K562 (cell line): ENCODE data around the gene ARID3A. TPM values are rescaled to one million over a fixed set of nuclear protein-coding genes. Genes with fewer than 3 reads are reported as not detected.
A peak's percentile ranks its signal among the peaks of the same experiment; 100 is the strongest.

ENCODE experiments used
- CBX2 ChIP-seq: fragments of 200-600 bp; sonication (generic); IDR thresholded peaks from one replicate; pipeline ENCODE4 v1.6.1; 2012; ENCODE audit warnings: mild to moderate bottlenecking, low read length, inconsistent platforms; ENCODE audit not compliant: insufficient read depth, poor library complexity, severe bottlenecking
- FIP1L1 ChIP-seq: fragments of 200-400 bp; formaldehyde crosslinking; IDR thresholded peaks from 2 replicates; pipeline ENCODE4 v1.6.1; 2018; ENCODE audit warnings: mild to moderate bottlenecking, low read depth, low read length; ENCODE audit not compliant: poor library complexity, severe bottlenecking
- L3MBTL2 ChIP-seq: fragments of 450-650 bp; IDR thresholded peaks from 2 replicates; pipeline ENCODE4 v1.6.1; 2016; ENCODE audit warnings: mild to moderate bottlenecking, moderate library complexity
- NONO ChIP-seq, 2 experiments: fragments of 200-400 bp in 1 of 2; fragments of 450-650 bp in 1 of 2; formaldehyde crosslinking in 1 of 2; IDR thresholded peaks; 2 replicates each; pipeline ENCODE4 v1.6.1; 2017; ENCODE audit warnings: low read depth in 2 of 2, mild to moderate bottlenecking in 2 of 2, moderate library complexity in 2 of 2, low read length in 1 of 2
- PHF21A ChIP-seq: fragments of 450-650 bp; IDR thresholded peaks from 2 replicates; pipeline ENCODE4 v1.6.1; 2017; ENCODE audit warnings: low read depth, borderline replicate concordance
- POLR2B ChIP-seq: fragments of 450-650 bp; IDR thresholded peaks from 2 replicates; pipeline ENCODE4 v1.6.1; 2018; ENCODE audit warnings: low read depth; ENCODE audit not compliant: partially characterized antibody
- POU5F1 ChIP-seq: fragments of 150-350 bp; IDR thresholded peaks from 2 replicates; pipeline ENCODE4 v1.6.1; 2014; ENCODE audit warnings: borderline replicate concordance, low read length, low read depth, mild to moderate bottlenecking; ENCODE audit not compliant: partially characterized antibody
- SIN3B ChIP-seq: fragments of 450-650 bp; IDR thresholded peaks from 2 replicates; pipeline ENCODE4 v1.6.1; 2017; ENCODE audit warnings: low read depth, mild to moderate bottlenecking, moderate library complexity
- TGIF2 ChIP-seq: sonication (generic); formaldehyde crosslinking; IDR thresholded peaks from 2 replicates; pipeline ENCODE4 v1.8.1; 2022; ENCODE audit warnings: mild to moderate bottlenecking, missing genetic modification reagents, moderate library complexity
- WHSC1 ChIP-seq: IDR thresholded peaks from one replicate; pipeline ENCODE4 v1.6.1; 2012; ENCODE audit warnings: low read length, control low read depth, inconsistent platforms
- ZFX ChIP-seq: sonication (generic); formaldehyde crosslinking; IDR thresholded peaks from 2 replicates; pipeline ENCODE4 v1.8.0; 2022; ENCODE audit warnings: mild to moderate bottlenecking, missing genetic modification reagents, moderate library complexity
- ZNF121 ChIP-seq: sonication (generic); formaldehyde crosslinking; conservative IDR thresholded peaks from 2 replicates; pipeline ENCODE4 v1.8.0; 2022; ENCODE audit warnings: missing genetic modification reagents
- ZNF133 ChIP-seq: fragments of 250-450 bp; sonication (Bioruptor Pico); IDR thresholded peaks from 2 replicates; pipeline ENCODE4 v1.4.0; 2020; ENCODE audit warnings: mild to moderate bottlenecking
- ZNF212 ChIP-seq: fragments of 450-650 bp; formaldehyde crosslinking; IDR thresholded peaks from 2 replicates; pipeline ENCODE4 v1.4.0; 2020; ENCODE audit warnings: mild to moderate bottlenecking
- ZNF274 ChIP-seq: IDR thresholded peaks from 2 replicates; pipeline ENCODE4 v1.6.1; 2011; ENCODE audit warnings: low read depth, mild to moderate bottlenecking, low read length, moderate library complexity, borderline replicate concordance
- polyA plus RNA-seq, 8 experiments: library from polyadenylated mRNA; depleted of rRNA in 4 of 8; stranded (reverse) in 5 of 8; unstranded in 3 of 8; fragments of >200 nt; fragmentation: Nextera tagmentation in 2 of 8; fragmentation: Illumina TruSeq in 1 of 8; extraction: Ambion mirVana in 2 of 8; extraction: Trizol in 1 of 8; gene quantifications; 2 replicates each; pipeline versions ENCODE4 v1.2.1 to v1.2.3, GENCODE V29; 2011 to 2014; ENCODE audit warnings: inconsistent platforms in 1 of 8, missing spikeins in 1 of 8
- total RNA-seq, 7 experiments: library from RNA; depleted of rRNA in 6 of 7; stranded (reverse); fragments of >200 nt in 6 of 7; fragmentation: Illumina TruSeq in 2 of 7; extraction: Trizol in 2 of 7; gene quantifications; 2 replicates each; pipeline versions ENCODE4 v1.2.1 to v1.2.3, GENCODE V29; 2011 to 2021; ENCODE audit warnings: low replicate concordance in 1 of 7
- TF ChIP-seq, protein P1 (sequence below): sonication (generic); formaldehyde crosslinking; IDR thresholded peaks from 2 replicates; pipeline ENCODE4 v1.8.1; 2023; ENCODE audit warnings: mild to moderate bottlenecking, missing genetic modification reagents
- TF ChIP-seq, protein P2 (sequence below), 3 experiments: IDR thresholded peaks in 2 of 3; conservative IDR thresholded peaks in 1 of 3; 2 replicates each; pipeline ENCODE4 v1.5.1; 2011 to 2012; ENCODE audit warnings: low read length in 3 of 3, mild to moderate bottlenecking in 3 of 3, control low read depth in 2 of 3, improper control_type of control experiment in 1 of 3, inconsistent platforms in 1 of 3, low read depth in 1 of 3, mixed read lengths in 1 of 3, moderate library complexity in 1 of 3; ENCODE audit not compliant: insufficient read depth in 2 of 3
- TF ChIP-seq, protein P3 (sequence below): IDR thresholded peaks from 3 replicates; pipeline ENCODE4 v1.6.1; 2011; ENCODE audit warnings: borderline replicate concordance, mild to moderate bottlenecking, moderate library complexity; ENCODE audit not compliant: insufficient read length; ENCODE audit errors: extremely low read depth
- TF ChIP-seq, protein P4 (sequence below), 2 experiments: fragments of 450-650 bp in 1 of 2; sonication (generic) in 1 of 2; formaldehyde crosslinking in 1 of 2; IDR thresholded peaks in 1 of 2; conservative IDR thresholded peaks in 1 of 2; 2 replicates each; pipeline versions ENCODE4 v1.6.1 to v1.8.1; 2016 to 2023; ENCODE audit warnings: mild to moderate bottlenecking in 2 of 2, moderate library complexity in 2 of 2, inconsistent platforms in 1 of 2, missing genetic modification reagents in 1 of 2

The ARID3A gene
- total and polyA plus RNA-seq, 9 of the 15 experiments (the other 6 are each of a cell fraction or from before 2014, with no cell fraction given) = 1.4 to 118 (median 31.2) TPM

DNA sequence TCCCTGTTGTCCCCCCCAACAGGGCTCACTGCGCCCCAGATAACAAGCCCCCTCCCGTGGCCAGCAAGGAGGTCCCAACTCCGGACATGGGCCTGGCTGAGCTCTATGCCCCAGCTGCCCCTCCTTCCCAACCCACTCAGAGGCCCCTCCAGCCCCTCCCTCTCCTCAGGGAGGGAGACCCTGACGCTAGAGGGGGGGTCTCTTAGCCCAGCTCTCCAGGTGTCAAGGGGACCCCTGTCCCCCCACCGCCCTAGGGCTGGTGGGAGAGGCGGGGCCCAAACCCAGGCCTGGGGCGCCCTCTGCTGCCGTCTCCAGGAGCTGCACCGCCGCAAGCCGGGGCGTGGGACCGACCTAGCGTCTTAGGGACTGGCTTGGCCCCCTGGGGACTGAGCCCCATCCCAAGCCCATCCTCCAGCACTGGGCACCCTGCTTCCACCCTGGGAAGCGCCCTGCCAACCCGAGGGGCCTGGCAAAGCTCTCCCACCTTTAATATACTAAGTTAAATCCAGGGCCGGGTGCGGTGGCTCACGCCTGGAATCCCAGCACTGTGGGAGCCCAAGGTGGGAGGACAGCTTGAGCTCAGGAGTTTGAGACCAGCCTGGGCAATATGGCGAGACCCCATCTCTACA lies 75.8 kb downstream of the ARID3A start (continued):
- TF ChIP-seq CBX2 (no peak), PHF21A (no peak), SIN3B (no peak; the same call in 1 of the 2 replicates), NONO (IDR thresholded peaks at IDR 0.05; ENCODE audit: low read depth in 2 of 2, low read length in 1 of 2) (peak in 1 of 2 experiments; percentile 44; a peak in 1 of 4 replicates), POLR2B (no peak), ZNF212 (CRISPR knock-in tag) (no peak), FIP1L1 (peak; percentile 37), TGIF2 (no peak), POU5F1 (no peak), ZNF121 (CRISPR knock-in tag) (peak; percentile 36; the same call in 1 of the 2 replicates), WHSC1 (no peak), L3MBTL2 (no peak), ZNF274 (no peak), ZFX (CRISPR knock-in tag) (0 out of 2 replicates have a peak, but pooled peaks have one; percentile 3), ZNF133 (CRISPR knock-in tag) (no peak)
- TF ChIP-seq, protein P1, sequence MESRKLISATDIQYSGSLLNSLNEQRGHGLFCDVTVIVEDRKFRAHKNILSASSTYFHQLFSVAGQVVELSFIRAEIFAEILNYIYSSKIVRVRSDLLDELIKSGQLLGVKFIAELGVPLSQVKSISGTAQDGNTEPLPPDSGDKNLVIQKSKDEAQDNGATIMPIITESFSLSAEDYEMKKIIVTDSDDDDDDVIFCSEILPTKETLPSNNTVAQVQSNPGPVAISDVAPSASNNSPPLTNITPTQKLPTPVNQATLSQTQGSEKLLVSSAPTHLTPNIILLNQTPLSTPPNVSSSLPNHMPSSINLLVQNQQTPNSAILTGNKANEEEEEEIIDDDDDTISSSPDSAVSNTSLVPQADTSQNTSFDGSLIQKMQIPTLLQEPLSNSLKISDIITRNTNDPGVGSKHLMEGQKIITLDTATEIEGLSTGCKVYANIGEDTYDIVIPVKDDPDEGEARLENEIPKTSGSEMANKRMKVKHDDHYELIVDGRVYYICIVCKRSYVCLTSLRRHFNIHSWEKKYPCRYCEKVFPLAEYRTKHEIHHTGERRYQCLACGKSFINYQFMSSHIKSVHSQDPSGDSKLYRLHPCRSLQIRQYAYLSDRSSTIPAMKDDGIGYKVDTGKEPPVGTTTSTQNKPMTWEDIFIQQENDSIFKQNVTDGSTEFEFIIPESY = peak; percentile 69
- TF ChIP-seq, protein P2, sequence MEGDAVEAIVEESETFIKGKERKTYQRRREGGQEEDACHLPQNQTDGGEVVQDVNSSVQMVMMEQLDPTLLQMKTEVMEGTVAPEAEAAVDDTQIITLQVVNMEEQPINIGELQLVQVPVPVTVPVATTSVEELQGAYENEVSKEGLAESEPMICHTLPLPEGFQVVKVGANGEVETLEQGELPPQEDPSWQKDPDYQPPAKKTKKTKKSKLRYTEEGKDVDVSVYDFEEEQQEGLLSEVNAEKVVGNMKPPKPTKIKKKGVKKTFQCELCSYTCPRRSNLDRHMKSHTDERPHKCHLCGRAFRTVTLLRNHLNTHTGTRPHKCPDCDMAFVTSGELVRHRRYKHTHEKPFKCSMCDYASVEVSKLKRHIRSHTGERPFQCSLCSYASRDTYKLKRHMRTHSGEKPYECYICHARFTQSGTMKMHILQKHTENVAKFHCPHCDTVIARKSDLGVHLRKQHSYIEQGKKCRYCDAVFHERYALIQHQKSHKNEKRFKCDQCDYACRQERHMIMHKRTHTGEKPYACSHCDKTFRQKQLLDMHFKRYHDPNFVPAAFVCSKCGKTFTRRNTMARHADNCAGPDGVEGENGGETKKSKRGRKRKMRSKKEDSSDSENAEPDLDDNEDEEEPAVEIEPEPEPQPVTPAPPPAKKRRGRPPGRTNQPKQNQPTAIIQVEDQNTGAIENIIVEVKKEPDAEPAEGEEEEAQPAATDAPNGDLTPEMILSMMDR (IDR thresholded peaks at IDR 0.05 in 2 of 3, conservative IDR thresholded peaks at IDR 0.05 in 1 of 3; ENCODE audit: insufficient read depth in 2 of 3, low read depth in 1 of 3, low read length in 3 of 3) = peak; percentile 78 to 91 (median 89)
- TF ChIP-seq, protein P3, sequence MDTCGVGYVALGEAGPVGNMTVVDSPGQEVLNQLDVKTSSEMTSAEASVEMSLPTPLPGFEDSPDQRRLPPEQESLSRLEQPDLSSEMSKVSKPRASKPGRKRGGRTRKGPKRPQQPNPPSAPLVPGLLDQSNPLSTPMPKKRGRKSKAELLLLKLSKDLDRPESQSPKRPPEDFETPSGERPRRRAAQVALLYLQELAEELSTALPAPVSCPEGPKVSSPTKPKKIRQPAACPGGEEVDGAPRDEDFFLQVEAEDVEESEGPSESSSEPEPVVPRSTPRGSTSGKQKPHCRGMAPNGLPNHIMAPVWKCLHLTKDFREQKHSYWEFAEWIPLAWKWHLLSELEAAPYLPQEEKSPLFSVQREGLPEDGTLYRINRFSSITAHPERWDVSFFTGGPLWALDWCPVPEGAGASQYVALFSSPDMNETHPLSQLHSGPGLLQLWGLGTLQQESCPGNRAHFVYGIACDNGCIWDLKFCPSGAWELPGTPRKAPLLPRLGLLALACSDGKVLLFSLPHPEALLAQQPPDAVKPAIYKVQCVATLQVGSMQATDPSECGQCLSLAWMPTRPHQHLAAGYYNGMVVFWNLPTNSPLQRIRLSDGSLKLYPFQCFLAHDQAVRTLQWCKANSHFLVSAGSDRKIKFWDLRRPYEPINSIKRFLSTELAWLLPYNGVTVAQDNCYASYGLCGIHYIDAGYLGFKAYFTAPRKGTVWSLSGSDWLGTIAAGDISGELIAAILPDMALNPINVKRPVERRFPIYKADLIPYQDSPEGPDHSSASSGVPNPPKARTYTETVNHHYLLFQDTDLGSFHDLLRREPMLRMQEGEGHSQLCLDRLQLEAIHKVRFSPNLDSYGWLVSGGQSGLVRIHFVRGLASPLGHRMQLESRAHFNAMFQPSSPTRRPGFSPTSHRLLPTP = no peak
- TF ChIP-seq, protein P4, sequence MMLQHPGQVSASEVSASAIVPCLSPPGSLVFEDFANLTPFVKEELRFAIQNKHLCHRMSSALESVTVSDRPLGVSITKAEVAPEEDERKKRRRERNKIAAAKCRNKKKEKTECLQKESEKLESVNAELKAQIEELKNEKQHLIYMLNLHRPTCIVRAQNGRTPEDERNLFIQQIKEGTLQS (IDR thresholded peaks at IDR 0.05) = no peak
- TF ChIP-seq, protein P4 (CRISPR knock-in tag; conservative IDR thresholded peaks at IDR 0.05) = no peak
